Smooth muscle cell (in vitro differentiated cells): ENCODE data around the gene TAAR1. TPM values are rescaled to one million over a fixed set of nuclear protein-coding genes. Genes with fewer than 3 reads are reported as not detected.

Experiments
- DNase-seq: peaks from one replicate; lab custom pipeline; 2025; ENCODE audit not compliant: unreplicated experiment; lab: John Stamatoyannopoulos, UW
- H2AFZ ChIP-seq: fragments of 200-600 bp; sonication (generic); 2 replicates; pipeline ENCODE4 v1.6.0; 2016; ENCODE audit warnings: antibody characterized with exemption, low read depth, mild to moderate bottlenecking
- H3F3A ChIP-seq: fragments of 200-600 bp; sonication (generic); 2 replicates; pipeline ENCODE4 v1.6.0; 2017; ENCODE audit warnings: antibody characterized with exemption, low read depth
- H3K27ac ChIP-seq: fragments of 200-600 bp; sonication (generic); 2 replicates; pipeline ENCODE4 v1.5.1; 2016; ENCODE audit warnings: low read depth, mild to moderate bottlenecking
- H3K27me3 ChIP-seq: fragments of 200-600 bp; sonication (generic); 2 replicates; pipeline ENCODE4 v1.6.1; 2016; ENCODE audit warnings: low read depth, mild to moderate bottlenecking
- H3K36me3 ChIP-seq: fragments of 200-600 bp; sonication (generic); 2 replicates; pipeline ENCODE4 v1.5.1; 2016; ENCODE audit warnings: low read depth
- H3K4me1 ChIP-seq: fragments of 200-600 bp; sonication (generic); 2 replicates; pipeline ENCODE4 v1.5.1; 2016; ENCODE audit warnings: low read depth
- H3K4me2 ChIP-seq: fragments of 200-600 bp; sonication (generic); 2 replicates; pipeline ENCODE4 v1.6.0; 2016; ENCODE audit warnings: mild to moderate bottlenecking
- H3K4me3 ChIP-seq: fragments of 200-600 bp; sonication (generic); 2 replicates; pipeline ENCODE4 v1.5.1; 2016; ENCODE audit warnings: mild to moderate bottlenecking
- H3K79me2 ChIP-seq: fragments of 200-600 bp; sonication (generic); 2 replicates; pipeline ENCODE4 v1.6.0; 2016; ENCODE audit warnings: low read depth, mild to moderate bottlenecking
- H3K9ac ChIP-seq: fragments of 200-600 bp; sonication (generic); 2 replicates; pipeline ENCODE4 v1.6.0; 2016; ENCODE audit warnings: low read depth
- H3K9me3 ChIP-seq: fragments of 200-600 bp; sonication (generic); replicated peaks from 2 replicates; pipeline ENCODE4 v1.5.1; 2016; ENCODE audit warnings: low read depth
- H4K20me1 ChIP-seq: fragments of 200-600 bp; sonication (generic); 2 replicates; pipeline ENCODE4 v1.6.0; 2016; ENCODE audit warnings: low read depth
- CTCF ChIP-seq: fragments of 200-600 bp; sonication (generic); IDR thresholded peaks from 2 replicates; pipeline ENCODE4 v1.5.1; 2017; ENCODE audit warnings: borderline replicate concordance, mild to moderate bottlenecking, antibody characterized with exemption; ENCODE audit not compliant: insufficient read depth, poor library complexity, severe bottlenecking
- WGBS: methylation state at CpG from one replicate; pipeline ENCODE4 v1.1.7; 2016; ENCODE audit warnings: low lambda C conversion rate; 5-methylcytosine and 5-hydroxymethylcytosine counted together
- polyA plus RNA-seq: library from polyadenylated mRNA; unstranded; fragments of >200 nt; fragmentation: Nextera tagmentation; extraction: Ambion mirVana; gene quantifications from 2 replicates; pipeline ENCODE4 v1.2.1, GENCODE V29; 2016
- total RNA-seq: library from RNA; depleted of rRNA; stranded (reverse); fragments of >200 nt; gene quantifications from 2 replicates; pipeline ENCODE4 v1.2.3, GENCODE V29; 2014

TAAR1 gene
- total and polyA plus RNA-seq, 2 experiments from 2014 or later: not detected

DNA sequence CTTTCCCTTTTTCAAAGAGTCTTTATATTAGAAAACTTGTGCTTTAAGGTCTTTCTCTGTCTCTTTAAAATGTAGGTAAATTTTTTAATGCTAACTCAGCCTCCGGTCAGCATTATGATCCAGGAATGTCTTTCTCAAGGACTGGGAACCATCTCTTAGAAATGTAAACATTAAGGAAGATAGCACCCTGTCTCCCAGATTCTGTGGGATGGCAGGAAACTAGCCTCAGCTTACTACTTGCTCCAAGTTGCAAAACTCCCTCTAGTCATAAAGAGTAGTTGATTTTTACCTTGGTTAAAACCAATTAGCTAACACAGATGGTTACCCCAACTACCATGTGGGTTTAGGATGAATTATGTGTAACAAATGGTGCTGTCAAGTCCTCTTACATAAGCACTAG is 4.7 kb upstream of the TAAR1 start:
- Histone ChIP-seq H3F3A (no peaks in the 10 kb centered on the region), H2AFZ (no peak overlapping the region), H3K79me2 (no peaks in the 10 kb centered on the region), H3K27ac (no peak overlapping the region), H3K9ac (no peak overlapping the region), H3K9me3 (no peaks in the 10 kb centered on the region), H3K4me2 (no peak overlapping the region), H3K36me3 (no peaks in the 10 kb centered on the region), H3K4me1 (no peaks in the 10 kb centered on the region), H3K27me3 (no peaks in the 10 kb centered on the region), H4K20me1 (no peaks in the 10 kb centered on the region), H3K4me3 (no peak overlapping the region)
- no peak for TF ChIP-seq CTCF
- DNase-seq: no peak
- 64% methylated on average over 1 of the region's 1 CpG for WGBS

- H3K36me3 ChIP-seq: no peaks in the 10 kb centered on the region
- no peaks in the 10 kb centered on the region for H3F3A ChIP-seq
- H3K4me1 ChIP-seq: no peaks in the 10 kb centered on the region
- TF ChIP-seq CTCF: no peak
- H3K27me3 ChIP-seq: no peaks in the 10 kb centered on the region
- no peak overlapping the region for H3K27ac ChIP-seq
- H3K4me3 ChIP-seq: no peak overlapping the region
- H4K20me1 ChIP-seq: no peaks in the 10 kb centered on the region
- no peaks in the 10 kb centered on the region for H3K79me2 ChIP-seq
- no peak for DNase-seq
- no peak overlapping the region for H3K4me2 ChIP-seq
- 93% methylated on average over 4 of the region's 4 CpGs for WGBS
- H3K9me3 ChIP-seq: no peaks in the 10 kb centered on the region
- no peak overlapping the region for H2AFZ ChIP-seq
- no peak overlapping the region for H3K9ac ChIP-seq
Measured at GRCh38 chr6:132661906-132662305, 2.9 kb upstream of the TAAR1 start.

GRCh38 chr6:132651062-132651461 is 7.9 kb downstream of the TAAR1 start:
- H4K20me1 ChIP-seq: no peaks in the 10 kb centered on the region
- DNase-seq: no peak
- no peak overlapping the region for H3K4me2 ChIP-seq
- H3K79me2 ChIP-seq: no peaks in the 10 kb centered on the region
- no peak overlapping the region for H3K4me3 ChIP-seq
- no peaks in the 10 kb centered on the region for H3K36me3 ChIP-seq
- 87% methylated on average over 3 of the region's 3 CpGs for WGBS
- H3K4me1 ChIP-seq: peaks cover 3% of the 10 kb centered on the region
- H3K9ac ChIP-seq: no peak overlapping the region
- H3F3A ChIP-seq: no peaks in the 10 kb centered on the region
- H3K27ac ChIP-seq: no peak overlapping the region
- TF ChIP-seq CTCF: no peak
- H3K9me3 ChIP-seq: no peaks in the 10 kb centered on the region
- H3K27me3 ChIP-seq: no peaks in the 10 kb centered on the region
- no peak overlapping the region for H2AFZ ChIP-seq

- Histone ChIP-seq H3K9ac (no peak overlapping the region), H3K4me3 (no peak overlapping the region), H3K27ac (no peak overlapping the region), H3K9me3 (no peaks in the 10 kb centered on the region), H3K4me1 (peaks cover 3% of the 10 kb centered on the region), H3K27me3 (no peaks in the 10 kb centered on the region), H3K36me3 (no peaks in the 10 kb centered on the region), H3F3A (no peaks in the 10 kb centered on the region), H3K4me2 (no peak overlapping the region), H4K20me1 (no peaks in the 10 kb centered on the region), H3K79me2 (no peaks in the 10 kb centered on the region), H2AFZ (no peak overlapping the region)
- WGBS: 96% methylated on average over 1 of the region's 1 CpG
- TF ChIP-seq CTCF: no peak
- no peak for DNase-seq
Measured at GRCh38 chr6:132650429-132650828, 8.6 kb downstream of the TAAR1 start.
